T-cell (primary cell): ENCODE results near the gene HMGB4. TPM values are rescaled to one million over a fixed set of nuclear protein-coding genes. Genes with fewer than 3 reads are reported as not detected.

Source experiments
- ATAC-seq, 4 experiments: fragments of 200-7000 bp in 3 of 4; fragments of 150-1000 bp in 1 of 4; cut with Tn5 transposase; replicated peaks in 1 of 4; 1 replicate in 3 of 4; 2 replicates in 1 of 4; pipeline ENCODE4 v1.10.0; 2021; ENCODE audit warnings: moderate library complexity in 3 of 4, mild to moderate bottlenecking in 2 of 4, moderate number of reproducible peaks in 1 of 4
- CTCF ChIA-PET, 2 donors: fragments of 300-600 bp; sonication (Branson Sonifier 250); formaldehyde crosslinking; loops; one replicate each; lab custom pipeline; 2022; ENCODE audit warnings: antibody characterized with exemption in 2 of 2; lab: Charles Lee
- POLR2A ChIA-PET, 2 donors: fragments of 300-600 bp; sonication (Branson Sonifier 250); formaldehyde crosslinking; loops; one replicate each; lab custom pipeline; 2022; ENCODE audit warnings: antibody characterized with exemption in 2 of 2; lab: Charles Lee
- DNase-seq, 35 experiments: peaks; one replicate each; pipeline versions ENCODE4 v3.0.0 to v3.0.0-alpha.2; 2013 to 2023
- H3K27ac ChIP-seq: one replicate; pipeline ENCODE4 v1.5.1; 2013; ENCODE audit warnings: low read length
- H3K27me3 ChIP-seq, 2 experiments: replicated peaks in 1 of 2; 1 replicate in 1 of 2; 2 replicates in 1 of 2; pipeline versions ENCODE4 v1.6.1 to v1.7.0; 2013; ENCODE audit warnings: low read length in 1 of 2, mixed read lengths in 1 of 2; ENCODE audit not compliant: control insufficient read depth in 2 of 2, insufficient read depth in 2 of 2; ENCODE audit errors: extremely low read depth in 1 of 2
- H3K36me3 ChIP-seq, 2 donors: 1 replicate in 1 of 2; 2 replicates in 1 of 2; pipeline versions ENCODE4 v1.6.1 to v1.7.0; 2013; ENCODE audit warnings: low read length in 1 of 2; ENCODE audit not compliant: control insufficient read depth in 2 of 2, insufficient read depth in 1 of 2; ENCODE audit errors: extremely low read depth in 1 of 2
- H3K4me1 ChIP-seq, 2 experiments: 1 replicate in 1 of 2; 2 replicates in 1 of 2; pipeline versions ENCODE4 v1.6.1 to v1.7.0; 2013; ENCODE audit warnings: low read length in 2 of 2, mixed read lengths in 1 of 2; ENCODE audit not compliant: insufficient read depth in 2 of 2, control insufficient read depth in 1 of 2; ENCODE audit errors: extremely low read depth in 1 of 2
- H3K4me3 ChIP-seq, 2 donors: 1 replicate in 1 of 2; 2 replicates in 1 of 2; pipeline versions ENCODE4 v1.5.1 to v1.7.0; 2013; ENCODE audit warnings: mild to moderate bottlenecking in 2 of 2, low read length in 1 of 2, moderate library complexity in 1 of 2; ENCODE audit not compliant: control insufficient read depth in 1 of 2; ENCODE audit errors: extremely low read depth in 1 of 2
- H3K9me3 ChIP-seq: 2 replicates; pipeline ENCODE4 v1.7.0; 2013
- H3K27ac Mint-ChIP-seq, 2 donors: one replicate each; pipeline ENCODE4 v1.8.0; 2020 to 2021; ENCODE audit warnings: mild to moderate bottlenecking in 2 of 2, mixed read lengths in 2 of 2
- H3K27me3 Mint-ChIP-seq, 2 donors: one replicate each; pipeline ENCODE4 v1.8.0; 2021 to 2022; ENCODE audit warnings: mixed read lengths in 2 of 2
- H3K36me3 Mint-ChIP-seq: one replicate; pipeline ENCODE4 v1.8.0; 2021; ENCODE audit warnings: mixed read lengths
- H3K4me1 Mint-ChIP-seq, 3 donors: one replicate each; pipeline ENCODE4 v1.8.0; 2020 to 2022; ENCODE audit warnings: mixed read lengths in 3 of 3, mild to moderate bottlenecking in 1 of 3
- H3K4me3 Mint-ChIP-seq, 3 donors: one replicate each; pipeline ENCODE4 v1.8.0; 2020 to 2022; ENCODE audit warnings: mild to moderate bottlenecking in 3 of 3, mixed read lengths in 3 of 3, moderate library complexity in 3 of 3
- H3K9me3 Mint-ChIP-seq, 3 donors: one replicate each; pipeline ENCODE4 v1.8.0; 2020 to 2022; ENCODE audit warnings: mixed read lengths in 3 of 3
- WGBS: methylation state at CpG from one replicate; pipeline ENCODE4 v1.1.5; 2013; ENCODE audit warnings: missing lambda C conversion rate; ENCODE audit not compliant: insufficient coverage; 5-methylcytosine and 5-hydroxymethylcytosine counted together
- total RNA-seq, 35 experiments: library from RNA in 6 of 35; stranded (reverse) in 6 of 35; fragments of 120-200 nt in 1 of 35; gene quantifications; one replicate each; pipeline versions ENCODE4 v1.2.1 to v1.2.4 and lab custom pipeline; 2013 to 2026

Gene HMGB4
- total RNA-seq, 5 donors from 2014 or later (not counting 1 experiment from before 2014, with no cell fraction given), result not detected

- DNase-seq, result no peak
- H3K9me3 ChIP-seq, result no peaks in the 10 kb centered on the region
- H3K4me3 Mint-ChIP-seq, result no peak overlapping the region
Observed at GRCh38 chr1:33820804-33821203, 43.1 kb upstream of the HMGB4 start.

GRCh38 chr1:33821291-33821690 lies 42.6 kb upstream of the HMGB4 start:
- Histone ChIP-seq H3K9me3 (no peaks in the 10 kb centered on the region), H3K4me3 (no peak overlapping the region), H3K27ac (no peak overlapping the region), H3K27me3 (peaks cover 0 to 9% of the 10 kb centered on the region in 2 experiments), H3K36me3 (no peaks in the 10 kb centered on the region), H3K4me1 (no peaks in the 10 kb centered on the region)
- ATAC-seq (no peak), DNase-seq (no peak)
- CTCF ChIA-PET, result no interaction called here
- WGBS, result 95% methylated on average over 3 of the region's 6 CpGs
- no peaks in the 10 kb centered on the region for H3K4me1 Mint-ChIP-seq
- H3K9me3 Mint-ChIP-seq, result peaks cover 0 to 4% (median 0%) of the 10 kb centered on the region in 3 donors
- no peak overlapping the region for H3K4me3 Mint-ChIP-seq
- POLR2A ChIA-PET, result no interaction called here
- H3K36me3 Mint-ChIP-seq, result no peaks in the 10 kb centered on the region
- no peak overlapping the region for H3K27ac Mint-ChIP-seq
- peaks cover 25 to 26% of the 10 kb centered on the region in 2 donors for H3K27me3 Mint-ChIP-seq

More at GRCh38 chr1:33820804-33821203, 43.1 kb upstream of the HMGB4 start:
- no peak overlapping the region for H3K27ac Mint-ChIP-seq
- H3K9me3 Mint-ChIP-seq, result peaks cover 0 to 4% (median 0%) of the 10 kb centered on the region in 3 donors
- 60% methylated on average over 1 of the region's 5 CpGs for WGBS
- CTCF ChIA-PET, result no interaction called here
- POLR2A ChIA-PET, result no interaction called here
- H3K36me3 ChIP-seq, result no peaks in the 10 kb centered on the region
- H3K4me3 ChIP-seq, result no peak overlapping the region
- peaks cover 0 to 7% of the 10 kb centered on the region in 2 experiments for H3K27me3 ChIP-seq
- H3K36me3 Mint-ChIP-seq, result no peaks in the 10 kb centered on the region
- peaks cover 25% of the 10 kb centered on the region in 2 donors for H3K27me3 Mint-ChIP-seq
- no peaks in the 10 kb centered on the region for H3K4me1 Mint-ChIP-seq
- no peak overlapping the region for H3K27ac ChIP-seq
- ATAC-seq, result no peak
- no peaks in the 10 kb centered on the region for H3K4me1 ChIP-seq

GRCh38 chr1:33822396-33822795 lies 41.5 kb upstream of the HMGB4 start:
- H3K9me3 Mint-ChIP-seq, result peaks cover 0 to 4% (median 0%) of the 10 kb centered on the region in 3 donors
- H3K4me1 ChIP-seq, result no peaks in the 10 kb centered on the region
- H3K27me3 Mint-ChIP-seq, result peaks cover 31 to 32% of the 10 kb centered on the region in 2 donors
- no peaks in the 10 kb centered on the region for H3K9me3 ChIP-seq
- H3K4me1 Mint-ChIP-seq, result no peaks in the 10 kb centered on the region
- no peak for DNase-seq
- H3K4me3 Mint-ChIP-seq, result no peak overlapping the region
- 20% methylated on average over 2 of the region's 6 CpGs for WGBS
- no peaks in the 10 kb centered on the region for H3K36me3 ChIP-seq
- H3K27me3 ChIP-seq, result peaks cover 0 to 10% of the 10 kb centered on the region in 2 experiments
- no peak overlapping the region for H3K4me3 ChIP-seq
- no peak for ATAC-seq
- ChIA-PET POLR2A (no interaction called here), CTCF (no interaction called here)
- no peak overlapping the region for H3K27ac Mint-ChIP-seq
- no peaks in the 10 kb centered on the region for H3K36me3 Mint-ChIP-seq
- no peak overlapping the region for H3K27ac ChIP-seq

- CTCF ChIA-PET, result no interaction called here
- no peaks in the 10 kb centered on the region for H3K36me3 ChIP-seq
- no peak for ATAC-seq
- no peak overlapping the region for H3K4me3 ChIP-seq
- no CpG with 5 or more reads among the region's 2 CpGs for WGBS
- no peak overlapping the region for H3K27ac ChIP-seq
- POLR2A ChIA-PET, result no interaction called here
- peaks cover 0 to 13% of the 10 kb centered on the region in 2 experiments for H3K27me3 ChIP-seq
- no peak for DNase-seq
- no peaks in the 10 kb centered on the region for H3K9me3 ChIP-seq
- peaks cover 0 to 4% (median 0%) of the 10 kb centered on the region in 3 donors for H3K9me3 Mint-ChIP-seq
- no peaks in the 10 kb centered on the region for H3K4me1 Mint-ChIP-seq
- no peak overlapping the region for H3K4me3 Mint-ChIP-seq
- no peaks in the 10 kb centered on the region for H3K36me3 Mint-ChIP-seq
- peaks cover 32 to 35% of the 10 kb centered on the region in 2 donors for H3K27me3 Mint-ChIP-seq
- no peak overlapping the region for H3K27ac Mint-ChIP-seq
- no peaks in the 10 kb centered on the region for H3K4me1 ChIP-seq
Observed at GRCh38 chr1:33823401-33823800, 40.5 kb upstream of the HMGB4 start.

GRCh38 chr1:33823830-33824229 lies 40.0 kb upstream of the HMGB4 start:
- Histone ChIP-seq H3K36me3 (no peaks in the 10 kb centered on the region), H3K27ac (no peak overlapping the region), H3K9me3 (no peaks in the 10 kb centered on the region), H3K27me3 (peaks cover 0 to 14% of the 10 kb centered on the region in 2 experiments), H3K4me1 (no peaks in the 10 kb centered on the region), H3K4me3 (no peak overlapping the region)
- ATAC-seq (no peak), DNase-seq (no peak)
- H3K4me3 Mint-ChIP-seq, result no peak overlapping the region
- no peaks in the 10 kb centered on the region for H3K36me3 Mint-ChIP-seq
- no peaks in the 10 kb centered on the region for H3K4me1 Mint-ChIP-seq
- CTCF ChIA-PET, result no interaction called here
- peaks cover 36 to 39% of the 10 kb centered on the region in 2 donors for H3K27me3 Mint-ChIP-seq
- H3K9me3 Mint-ChIP-seq, result peaks cover 0 to 5% (median 0%) of the 10 kb centered on the region in 3 donors
- POLR2A ChIA-PET, result no interaction called here
- H3K27ac Mint-ChIP-seq, result no peak overlapping the region
- no CpG with 5 or more reads among the region's 1 CpG for WGBS

- CTCF ChIA-PET, result no interaction called here
- Mint-ChIP-seq H3K4me3 (no peak overlapping the region), H3K27me3 (peaks cover 39 to 40% of the 10 kb centered on the region in 2 donors), H3K9me3 (peaks cover 0 to 8% (median 0%) of the 10 kb centered on the region in 3 donors), H3K27ac (no peak overlapping the region), H3K4me1 (no peaks in the 10 kb centered on the region), H3K36me3 (no peaks in the 10 kb centered on the region)
- Histone ChIP-seq H3K27me3 (peaks cover 0 to 14% of the 10 kb centered on the region in 2 experiments), H3K36me3 (no peaks in the 10 kb centered on the region), H3K4me1 (no peaks in the 10 kb centered on the region), H3K9me3 (no peaks in the 10 kb centered on the region), H3K4me3 (no peak overlapping the region), H3K27ac (no peak overlapping the region)
- DNase-seq, result no peak
- ATAC-seq, result no peak
- POLR2A ChIA-PET, result no interaction called here
- WGBS, result 92% methylated on average over 2 of the region's 6 CpGs
Observed at GRCh38 chr1:33824321-33824720, 39.6 kb upstream of the HMGB4 start.

- no peak for DNase-seq
- CTCF ChIA-PET, result no interaction called here
- Histone ChIP-seq H3K4me1 (no peaks in the 10 kb centered on the region), H3K9me3 (no peaks in the 10 kb centered on the region), H3K27ac (no peak overlapping the region), H3K27me3 (peaks cover 0 to 14% of the 10 kb centered on the region in 2 experiments), H3K36me3 (no peaks in the 10 kb centered on the region), H3K4me3 (no peak overlapping the region)
- Mint-ChIP-seq H3K27ac (no peak overlapping the region), H3K9me3 (peaks cover 0 to 8% (median 0%) of the 10 kb centered on the region in 3 donors), H3K4me3 (no peak overlapping the region), H3K4me1 (no peaks in the 10 kb centered on the region), H3K36me3 (no peaks in the 10 kb centered on the region), H3K27me3 (peaks cover 40 to 41% of the 10 kb centered on the region in 2 donors)
- WGBS, result no CpG with 5 or more reads among the region's 1 CpG
- POLR2A ChIA-PET, result no interaction called here
- ATAC-seq, result no peak
Observed at GRCh38 chr1:33824971-33825370, 38.9 kb upstream of the HMGB4 start.
